Naive B cell (primary cell): ENCODE results near the gene CBLB. TPM values are rescaled to one million over a fixed set of nuclear protein-coding genes. Genes with fewer than 3 reads are reported as not detected.

Experiments
- ATAC-seq, 2 donors: fragments of 150-1000 bp; cut with Tn5 transposase; 2 replicates each; pipeline ENCODE4 v1.10.0; 2021; ENCODE audit warnings: low read depth in 2 of 2, mild to moderate bottlenecking in 2 of 2, moderate library complexity in 2 of 2
- DNase-seq: peaks from one replicate; pipeline ENCODE4 v3.0.0; 2022
- H3K27ac Mint-ChIP-seq, 6 donors: one replicate each; pipeline ENCODE4 v1.8.0; 2020 to 2022; ENCODE audit warnings: mild to moderate bottlenecking in 6 of 6, mixed read lengths in 6 of 6, moderate library complexity in 5 of 6, inconsistent platforms in 2 of 6
- H3K27me3 Mint-ChIP-seq, 3 donors: one replicate each; pipeline ENCODE4 v1.8.0; 2021 to 2022; ENCODE audit warnings: mixed read lengths in 3 of 3, mild to moderate bottlenecking in 1 of 3
- H3K36me3 Mint-ChIP-seq, 2 donors: one replicate each; pipeline ENCODE4 v1.8.0; 2020 to 2022; ENCODE audit warnings: mixed read lengths in 2 of 2, inconsistent platforms in 1 of 2, mild to moderate bottlenecking in 1 of 2
- H3K4me1 Mint-ChIP-seq, 3 donors: one replicate each; pipeline ENCODE4 v1.8.0; 2020 to 2022; ENCODE audit warnings: mixed read lengths in 3 of 3, inconsistent platforms in 1 of 3, mild to moderate bottlenecking in 1 of 3, moderate library complexity in 1 of 3
- H3K4me3 Mint-ChIP-seq, 8 donors: one replicate each; pipeline ENCODE4 v1.8.0; 2020 to 2022; ENCODE audit warnings: mild to moderate bottlenecking in 8 of 8, mixed read lengths in 8 of 8, moderate library complexity in 8 of 8, inconsistent platforms in 2 of 8
- H3K9me3 Mint-ChIP-seq, 7 donors: one replicate each; pipeline ENCODE4 v1.8.0; 2020 to 2022; ENCODE audit warnings: mixed read lengths in 7 of 7, mild to moderate bottlenecking in 5 of 7, inconsistent platforms in 2 of 7, moderate library complexity in 1 of 7
- polyA plus RNA-seq, 6 donors: library from polyadenylated mRNA; unstranded; fragments of 300-500 nt; fragmentation: Illumina TruSeq; gene quantifications; one replicate each; pipeline ENCODE4 v1.2.3, GENCODE V29; 2021; ENCODE audit warnings: low read depth in 6 of 6

CBLB gene
- 10 to 100 TPM; 20.0 to 33.3 (median 26.7) TPM for polyA plus RNA-seq

DNA sequence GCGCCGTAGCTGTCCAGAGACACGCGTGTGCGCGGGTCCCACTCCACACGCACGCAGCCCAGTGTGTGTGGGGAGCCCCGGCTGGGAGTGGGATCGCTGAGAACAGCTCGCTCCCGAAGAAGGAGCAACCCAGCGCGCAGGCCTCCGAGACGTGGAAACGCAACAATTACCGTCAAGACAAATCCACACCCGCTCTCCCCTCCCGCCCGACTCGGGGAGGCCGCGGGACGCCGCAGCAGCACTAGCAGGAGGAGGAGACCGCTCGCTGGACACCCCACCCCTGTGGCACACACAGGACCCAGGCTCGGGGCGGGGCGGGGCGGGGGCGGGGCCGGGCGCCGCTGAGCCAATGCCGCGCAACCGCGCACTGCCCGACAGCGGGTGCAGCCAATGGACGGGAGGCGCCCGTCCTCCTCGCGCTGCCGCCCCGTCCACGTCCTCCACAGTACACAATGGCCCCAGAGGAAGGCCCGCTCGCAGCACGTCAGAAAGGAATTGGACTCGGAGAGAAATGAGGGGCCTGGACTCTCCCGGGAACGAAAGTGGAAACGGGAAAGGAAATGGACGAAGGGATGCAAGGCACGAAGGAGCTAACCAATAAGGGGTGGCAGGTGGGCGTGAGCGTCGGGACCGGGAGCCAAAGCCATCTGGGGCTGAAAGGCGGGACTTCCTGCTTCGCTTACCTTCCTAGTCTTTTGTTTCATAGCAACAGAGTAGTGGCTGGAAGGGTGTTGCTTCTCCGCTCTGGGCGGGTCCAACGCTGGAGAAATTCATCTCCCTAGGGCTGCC is at the start of gene CBLB:
Gene CBLB, minus strand, starts transcription at position 271 of the 789 bp plus-strand sequence. CDS start 1,435 bp downstream, outside the sequence.
- Mint-ChIP-seq H3K36me3 (peaks cover 0 to 6% of the 10 kb centered on the region in 2 donors), H3K4me1 (peaks cover 27 to 38% (median 36%) of the 10 kb centered on the region in 3 donors)

DNA sequence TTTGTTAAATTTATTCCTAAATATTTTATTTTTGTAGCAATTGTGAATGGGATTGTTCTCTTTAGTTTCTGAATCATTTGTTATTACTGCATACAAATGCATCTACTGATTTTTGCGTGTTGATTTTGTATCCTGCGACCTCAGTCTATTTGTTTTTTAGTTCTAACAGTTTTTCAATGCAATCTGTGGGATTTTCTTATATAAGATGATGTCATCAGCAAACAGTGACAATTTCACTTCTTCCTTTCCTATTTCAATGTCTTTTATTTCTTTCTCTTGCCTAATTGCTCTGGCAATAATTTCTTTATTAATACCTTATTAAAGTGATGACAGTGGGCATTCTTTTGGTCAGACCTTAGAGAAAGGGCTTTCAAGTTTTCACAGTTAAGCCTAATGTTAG is 48.0 kb upstream of the CBLB start:
- DNase-seq, result no peak
- no peak for ATAC-seq
- H3K27ac Mint-ChIP-seq, result no peak overlapping the region
- no peaks in the 10 kb centered on the region for H3K27me3 Mint-ChIP-seq
- H3K4me1 Mint-ChIP-seq, result no peaks in the 10 kb centered on the region
- H3K4me3 Mint-ChIP-seq, result no peak overlapping the region
- H3K9me3 Mint-ChIP-seq, result peaks cover 9 to 46% (median 27%) of the 10 kb centered on the region in 7 donors
- H3K36me3 Mint-ChIP-seq, result peaks cover 7 to 19% of the 10 kb centered on the region in 2 donors

More for the DNA sequence above, at the start of gene CBLB:
- H3K27me3 Mint-ChIP-seq, result no peaks in the 10 kb centered on the region
- ATAC-seq, result peak; percentile 86 to 87
- H3K9me3 Mint-ChIP-seq, result no peaks in the 10 kb centered on the region
- peak; percentile 85 for DNase-seq
- H3K4me3 Mint-ChIP-seq, result peak within 1 kb of the TSS; percentile 89 to 100 (median 99)
- peak within 1 kb of the TSS; percentile 91 to 99 (median 98) for H3K27ac Mint-ChIP-seq

DNA sequence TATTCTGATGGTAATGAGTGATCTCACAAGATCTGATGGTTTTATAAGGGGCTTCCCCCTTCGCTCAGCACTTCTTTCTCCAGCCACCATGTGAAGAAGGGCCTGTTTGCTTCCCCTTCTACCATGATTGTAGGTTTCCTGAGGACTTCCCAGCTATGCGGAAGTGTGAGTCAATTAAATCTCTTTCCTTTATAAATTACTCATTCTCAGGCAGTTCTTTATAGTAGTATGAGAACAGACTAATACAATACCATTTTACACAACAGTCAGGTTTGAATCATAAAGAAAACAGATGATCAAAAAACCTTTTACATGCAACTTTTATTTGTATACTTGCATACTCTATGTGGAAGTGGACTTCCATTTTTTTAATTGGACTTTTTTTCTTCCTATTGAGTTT is 46.7 kb upstream of the CBLB start:
- ATAC-seq, result no peak
- Mint-ChIP-seq H3K27ac (no peak overlapping the region), H3K36me3 (peaks cover 7% of the 10 kb centered on the region in 2 donors), H3K4me1 (no peaks in the 10 kb centered on the region), H3K4me3 (no peak overlapping the region), H3K9me3 (peaks cover 6 to 40% (median 22%) of the 10 kb centered on the region in 7 donors), H3K27me3 (no peaks in the 10 kb centered on the region)
- DNase-seq, result no peak

DNA sequence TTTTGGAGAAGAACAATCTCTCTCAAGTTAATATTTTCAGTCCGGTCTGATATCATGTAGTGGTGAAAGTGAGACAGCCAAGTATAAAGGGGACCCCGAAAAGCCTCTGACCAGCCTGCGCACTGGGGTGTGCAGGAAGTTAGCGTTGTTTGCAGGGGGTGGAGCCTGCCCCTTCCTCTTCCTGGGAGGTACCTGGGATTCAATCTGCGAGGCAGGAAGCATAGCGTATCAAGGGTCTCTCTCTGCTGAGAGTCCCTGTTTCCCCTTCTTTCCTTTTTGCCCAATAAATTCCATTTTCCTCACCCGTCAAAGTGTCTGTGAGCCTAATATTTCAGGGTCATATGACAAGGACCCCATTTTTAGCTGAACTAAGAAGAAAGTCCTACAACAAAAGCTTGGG is 44.8 kb upstream of the CBLB start:
- no peak overlapping the region for H3K27ac Mint-ChIP-seq
- H3K27me3 Mint-ChIP-seq, result no peaks in the 10 kb centered on the region
- ATAC-seq (no peak), DNase-seq (no peak)
- no peak overlapping the region for H3K4me3 Mint-ChIP-seq
- H3K36me3 Mint-ChIP-seq, result peaks cover 0 to 7% of the 10 kb centered on the region in 2 donors
- H3K9me3 Mint-ChIP-seq, result peaks cover 0 to 21% (median 12%) of the 10 kb centered on the region in 7 donors
- peaks cover 0 to 1% (median 0%) of the 10 kb centered on the region in 3 donors for H3K4me1 Mint-ChIP-seq

DNA sequence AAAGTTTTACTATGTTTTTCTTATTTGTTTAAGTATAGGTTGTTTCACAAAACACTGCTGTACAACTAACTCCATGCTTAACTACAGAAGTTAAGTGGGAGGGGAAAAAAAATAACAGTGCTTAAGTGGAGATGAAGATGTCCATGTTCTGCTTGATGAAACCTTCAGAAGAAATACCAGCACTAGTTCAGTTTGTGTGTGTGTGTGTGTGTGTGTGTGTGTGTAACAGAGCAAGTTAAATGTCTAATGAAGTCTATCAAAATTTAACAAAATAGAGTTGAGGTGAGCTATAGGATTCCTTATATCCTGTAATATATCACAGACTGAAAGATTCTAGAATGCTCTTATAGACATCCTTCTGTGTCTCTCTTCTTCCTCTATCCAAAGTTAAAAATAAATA is 44.1 kb upstream of the CBLB start:
- Mint-ChIP-seq H3K4me1 (peaks cover 1 to 3% (median 1%) of the 10 kb centered on the region in 3 donors), H3K9me3 (peaks cover 0 to 17% (median 12%) of the 10 kb centered on the region in 7 donors), H3K36me3 (peaks cover 0 to 7% of the 10 kb centered on the region in 2 donors), H3K4me3 (no peak overlapping the region), H3K27ac (no peak overlapping the region), H3K27me3 (no peaks in the 10 kb centered on the region)
- DNase-seq (no peak), ATAC-seq (no peak)

DNA sequence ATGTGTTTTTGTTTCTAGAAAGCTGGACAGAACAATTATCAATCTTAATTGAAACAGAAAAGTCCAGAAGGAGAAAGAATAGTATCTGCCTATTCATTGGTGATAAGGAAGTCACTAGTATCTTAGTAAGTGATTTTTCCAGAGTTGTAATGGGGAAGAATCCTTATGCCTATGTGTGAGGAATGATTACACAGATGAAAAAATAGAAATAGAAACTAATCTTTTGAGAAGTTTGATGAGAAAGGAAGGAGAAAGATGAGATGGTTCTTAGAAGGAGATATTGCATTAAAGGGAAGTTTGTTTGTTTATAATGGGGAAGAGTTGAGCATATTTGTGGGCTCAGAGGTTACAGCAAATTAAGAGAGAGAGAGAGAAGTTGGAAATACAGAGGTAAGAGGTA is 42.7 kb upstream of the CBLB start:
- Mint-ChIP-seq H3K4me3 (no peak overlapping the region), H3K27ac (no peak overlapping the region), H3K4me1 (peaks cover 5 to 7% (median 6%) of the 10 kb centered on the region in 3 donors), H3K27me3 (no peaks in the 10 kb centered on the region), H3K9me3 (peaks cover 0 to 14% (median 7%) of the 10 kb centered on the region in 7 donors), H3K36me3 (peaks cover 0 to 7% of the 10 kb centered on the region in 2 donors)
- no peak for ATAC-seq
- DNase-seq, result no peak

DNA sequence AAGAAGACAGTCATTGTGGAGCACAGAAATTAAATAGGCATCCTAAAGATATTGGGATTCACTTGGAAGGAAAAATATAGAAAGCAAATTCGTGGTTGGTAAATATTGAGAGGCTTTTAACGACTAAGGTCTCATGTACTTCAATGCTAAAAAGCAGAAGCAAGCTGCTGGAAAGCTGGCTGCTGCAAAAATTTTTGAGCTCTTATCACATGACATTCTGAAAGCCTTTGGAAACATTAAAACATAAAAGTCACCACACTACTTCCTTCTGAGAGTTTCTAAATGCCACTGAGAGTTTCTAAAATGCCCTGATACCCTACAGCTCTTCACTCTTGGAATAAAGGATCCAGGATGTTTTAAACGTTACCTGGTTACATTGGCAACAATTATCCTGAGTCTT is 39.0 kb upstream of the CBLB start:
- Mint-ChIP-seq H3K36me3 (peaks cover 0 to 3% of the 10 kb centered on the region in 2 donors), H3K27ac (no peak overlapping the region), H3K27me3 (peaks cover 0 to 4% (median 0%) of the 10 kb centered on the region in 3 donors), H3K4me3 (no peak overlapping the region), H3K9me3 (peaks cover 0 to 2% (median 0%) of the 10 kb centered on the region in 7 donors), H3K4me1 (peaks cover 5 to 7% (median 6%) of the 10 kb centered on the region in 3 donors)
- DNase-seq (peak; percentile 14), ATAC-seq (peak; percentile 85 to 89)

DNA sequence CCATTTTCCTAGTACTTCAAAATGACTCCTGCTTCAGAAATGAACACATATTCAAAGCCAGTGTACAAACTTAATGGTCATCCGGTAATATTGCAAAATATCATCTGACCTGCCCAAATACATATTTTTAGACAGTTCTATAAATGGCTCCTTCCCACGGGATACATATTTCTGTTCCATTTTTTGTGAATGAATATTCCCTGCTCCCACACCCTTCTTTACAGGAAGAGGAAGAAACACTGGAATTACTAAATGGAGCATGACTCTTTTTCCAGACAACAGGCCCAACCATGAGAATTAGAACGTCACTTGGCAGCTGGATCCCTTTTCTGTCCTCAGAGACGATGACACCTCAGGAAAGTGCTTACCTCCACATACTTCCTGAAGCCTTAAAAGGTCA is 38.0 kb upstream of the CBLB start:
- peaks cover 0 to 6% of the 10 kb centered on the region in 2 donors for H3K36me3 Mint-ChIP-seq
- peaks cover 0 to 4% (median 0%) of the 10 kb centered on the region in 3 donors for H3K27me3 Mint-ChIP-seq
- no peak overlapping the region for H3K27ac Mint-ChIP-seq
- peaks cover 0 to 2% (median 0%) of the 10 kb centered on the region in 7 donors for H3K9me3 Mint-ChIP-seq
- DNase-seq (no peak), ATAC-seq (no peak)
- H3K4me1 Mint-ChIP-seq, result peaks cover 5 to 7% (median 6%) of the 10 kb centered on the region in 3 donors
- no peak overlapping the region for H3K4me3 Mint-ChIP-seq

DNA sequence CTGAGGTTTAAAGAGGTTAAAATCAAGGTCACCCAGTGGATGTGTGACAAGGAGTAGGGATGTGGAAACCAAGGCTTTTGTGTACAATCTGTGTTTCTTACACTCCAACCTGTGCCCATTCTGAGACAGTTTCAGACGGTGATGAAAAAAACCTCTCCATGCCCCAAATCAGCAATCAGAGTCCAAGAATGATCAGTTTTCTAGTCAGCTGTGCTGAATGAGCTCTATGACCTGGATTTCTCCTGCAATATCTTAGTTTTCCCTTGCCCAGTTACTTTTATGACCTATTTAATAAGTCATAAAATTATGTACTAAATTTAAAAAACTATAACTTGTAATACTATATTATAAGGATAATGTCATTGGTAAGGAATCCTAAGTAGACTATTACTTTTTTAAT is 37.5 kb upstream of the CBLB start:
- Mint-ChIP-seq H3K4me3 (no peak overlapping the region), H3K36me3 (peaks cover 0 to 6% of the 10 kb centered on the region in 2 donors), H3K4me1 (peaks cover 5 to 7% (median 6%) of the 10 kb centered on the region in 3 donors), H3K27me3 (peaks cover 0 to 4% (median 0%) of the 10 kb centered on the region in 3 donors), H3K9me3 (peaks cover 0 to 2% (median 0%) of the 10 kb centered on the region in 7 donors), H3K27ac (no peak overlapping the region)
- ATAC-seq (no peak), DNase-seq (no peak)

DNA sequence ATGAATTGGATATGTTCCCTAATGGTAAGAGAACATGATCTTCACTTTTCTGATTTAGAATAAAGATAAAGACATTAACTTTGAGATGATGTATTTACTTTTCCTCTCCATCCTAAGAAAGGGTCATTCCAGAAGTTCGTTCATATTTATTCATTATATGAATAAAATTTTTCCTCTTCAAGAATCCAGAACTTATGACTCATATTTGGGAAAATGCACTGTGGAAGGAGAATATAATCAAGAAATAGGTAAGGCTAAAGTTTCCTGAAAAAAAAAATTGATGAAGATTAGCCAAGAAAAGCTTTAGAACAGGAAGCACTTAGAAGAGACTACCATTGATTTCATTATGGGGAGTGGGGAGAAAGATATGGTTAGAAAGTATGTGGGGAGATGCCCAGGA is 36.5 kb upstream of the CBLB start:
- peaks cover 0 to 2% (median 0%) of the 10 kb centered on the region in 7 donors for H3K9me3 Mint-ChIP-seq
- peaks cover 5 to 7% (median 6%) of the 10 kb centered on the region in 3 donors for H3K4me1 Mint-ChIP-seq
- peaks cover 0 to 4% (median 0%) of the 10 kb centered on the region in 3 donors for H3K27me3 Mint-ChIP-seq
- H3K4me3 Mint-ChIP-seq, result no peak overlapping the region
- ATAC-seq, result no peak
- DNase-seq, result no peak
- peaks cover 0 to 6% of the 10 kb centered on the region in 2 donors for H3K36me3 Mint-ChIP-seq
- H3K27ac Mint-ChIP-seq, result no peak overlapping the region

DNA sequence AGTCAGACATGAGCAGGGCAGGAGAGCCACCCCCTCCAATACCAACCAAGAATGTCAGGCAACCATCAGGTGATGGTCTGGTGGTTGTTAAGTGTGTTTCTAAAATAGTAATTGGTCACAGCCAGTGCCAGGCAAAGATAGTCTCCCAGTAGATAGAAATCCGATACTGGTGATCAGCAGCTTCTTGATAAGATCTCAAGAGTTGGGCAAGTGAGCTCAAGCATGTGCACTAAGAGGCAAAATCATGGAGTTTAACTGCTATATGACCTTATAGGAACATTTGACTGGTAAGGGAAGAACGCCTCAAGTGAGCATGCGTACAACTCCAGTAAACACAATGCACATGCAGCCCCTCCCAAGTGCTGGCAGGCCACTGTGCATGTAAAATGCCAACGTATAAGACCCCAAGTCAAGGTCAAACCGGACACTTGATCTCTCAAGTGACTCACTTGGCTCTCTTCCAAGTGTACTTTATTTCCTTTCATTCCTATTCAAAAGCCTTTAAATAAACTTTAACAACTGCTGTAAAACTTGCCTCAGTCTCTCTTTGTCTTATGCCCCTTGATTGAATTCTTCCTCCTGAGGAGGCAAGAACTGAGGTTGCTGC is 36.0 kb upstream of the CBLB start:
- Mint-ChIP-seq H3K27ac (no peak overlapping the region), H3K4me3 (no peak overlapping the region), H3K27me3 (peaks cover 0 to 4% (median 0%) of the 10 kb centered on the region in 3 donors), H3K36me3 (peaks cover 0 to 6% of the 10 kb centered on the region in 2 donors), H3K4me1 (peaks cover 5 to 7% (median 6%) of the 10 kb centered on the region in 3 donors), H3K9me3 (peaks cover 0 to 2% (median 0%) of the 10 kb centered on the region in 7 donors)
- ATAC-seq, result no peak
- DNase-seq, result no peak

DNA sequence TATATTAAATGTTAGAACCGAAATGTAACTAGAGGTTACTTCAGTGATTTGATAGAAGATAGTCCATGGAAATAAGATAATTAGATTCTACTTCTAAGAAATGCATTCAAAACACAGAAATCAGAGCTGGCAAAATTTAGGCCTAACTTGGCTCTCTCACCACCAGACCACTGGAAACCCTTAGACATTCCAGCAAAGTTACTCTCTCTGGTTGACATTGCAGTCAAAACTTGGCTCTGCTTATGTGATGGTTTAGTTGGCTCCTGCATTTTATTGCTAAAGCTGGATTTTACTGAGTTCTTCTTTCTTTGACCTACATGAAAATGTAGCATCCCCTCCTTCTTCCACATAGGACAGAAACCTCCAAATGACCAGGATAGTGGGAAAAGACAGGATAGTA is 35.4 kb upstream of the CBLB start:
- ATAC-seq (no peak), DNase-seq (no peak)
- no peak overlapping the region for H3K27ac Mint-ChIP-seq
- peaks cover 0 to 6% of the 10 kb centered on the region in 2 donors for H3K36me3 Mint-ChIP-seq
- H3K4me3 Mint-ChIP-seq, result no peak overlapping the region
- H3K9me3 Mint-ChIP-seq, result no peaks in the 10 kb centered on the region
- peaks cover 0 to 4% (median 0%) of the 10 kb centered on the region in 3 donors for H3K27me3 Mint-ChIP-seq
- H3K4me1 Mint-ChIP-seq, result peaks cover 5 to 7% (median 6%) of the 10 kb centered on the region in 3 donors

DNA sequence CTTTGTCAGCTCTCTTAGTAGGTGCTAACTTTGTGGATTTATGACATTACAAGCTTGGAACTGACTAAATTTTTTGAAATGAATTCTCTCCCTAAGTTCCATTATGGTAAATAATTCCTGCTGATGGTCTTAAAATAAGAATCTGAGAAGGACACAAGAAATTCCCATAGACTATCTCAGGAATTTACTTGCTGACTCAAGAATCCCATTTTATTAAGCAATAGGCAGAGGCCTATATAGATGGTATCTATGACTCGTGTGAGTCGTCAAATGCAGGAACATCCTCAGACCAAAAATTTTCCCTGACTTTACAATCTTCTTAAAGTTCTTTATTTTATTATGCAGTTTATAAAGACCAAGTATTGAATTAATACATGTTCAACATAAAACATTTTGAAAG is 30.7 kb upstream of the CBLB start:
- no peak for DNase-seq
- H3K27ac Mint-ChIP-seq, result no peak overlapping the region
- H3K27me3 Mint-ChIP-seq, result peaks cover 0 to 4% (median 0%) of the 10 kb centered on the region in 3 donors
- H3K4me3 Mint-ChIP-seq, result no peak overlapping the region
- H3K4me1 Mint-ChIP-seq, result no peaks in the 10 kb centered on the region
- no peaks in the 10 kb centered on the region for H3K9me3 Mint-ChIP-seq
- no peak for ATAC-seq
- peaks cover 0 to 6% of the 10 kb centered on the region in 2 donors for H3K36me3 Mint-ChIP-seq
